ENCODE measurements around the gene NTSR2. TPM values are rescaled to one million over a fixed set of nuclear protein-coding genes. Genes with fewer than 3 reads are reported as not detected.

Gene NTSR2
- total RNA-seq, 1 donor from 2014 or later: not detected

GRCh38 chr2:11681722-11682589 lies 12.0 kb upstream of the NTSR2 start:
- Histone ChIP-seq H3K27ac (no peak overlapping the region), H3K4me1 (no peaks in the 10 kb centered on the region), H3K27me3 (peaks cover 26% of the 10 kb centered on the region), H3K36me3 (no peaks in the 10 kb centered on the region), H3K9me3 (no peaks in the 10 kb centered on the region), H3K4me3 (no peak overlapping the region)
- intact Hi-C loops (cut with DNase I): no loop called here
- DNase-seq (no peak), ATAC-seq (peak; percentile 73)
- peak; percentile 72 for TF ChIP-seq CTCF (IDR thresholded peaks at IDR 0.05)

- H3K36me3 ChIP-seq: no peaks in the 10 kb centered on the region
- H3K4me1 ChIP-seq: no peaks in the 10 kb centered on the region
- no peak overlapping the region for H3K4me3 ChIP-seq
- intact Hi-C loops (cut with DNase I): no loop called here
- no peak for TF ChIP-seq CTCF (IDR thresholded peaks at IDR 0.05)
- H3K27me3 ChIP-seq: peaks cover 30% of the 10 kb centered on the region
- H3K27ac ChIP-seq: no peak overlapping the region
- no peaks in the 10 kb centered on the region for H3K9me3 ChIP-seq
- no peak for ATAC-seq
- no peak for DNase-seq
These were observed 11.1 kb upstream of the NTSR2 start for GRCh38 chr2:11680901-11681721.

GRCh38 chr2:11680182-11680900 lies 10.3 kb upstream of the NTSR2 start:
- no peak overlapping the region for H3K4me3 ChIP-seq
- no peak overlapping the region for H3K27ac ChIP-seq
- H3K9me3 ChIP-seq: no peaks in the 10 kb centered on the region
- H3K36me3 ChIP-seq: no peaks in the 10 kb centered on the region
- no peaks in the 10 kb centered on the region for H3K4me1 ChIP-seq
- peaks cover 30% of the 10 kb centered on the region for H3K27me3 ChIP-seq
- intact Hi-C loops (cut with DNase I): no loop called here
- DNase-seq (no peak), ATAC-seq (no peak)
- no peak for TF ChIP-seq CTCF (IDR thresholded peaks at IDR 0.05)

GRCh38 chr2:11679486-11680181 lies 9.6 kb upstream of the NTSR2 start:
- intact Hi-C loops (cut with DNase I): no loop called here

More at GRCh38 chr2:11679486-11680181, 9.6 kb upstream of the NTSR2 start:
- ATAC-seq (no peak), DNase-seq (no peak)
- Histone ChIP-seq H3K4me3 (no peak overlapping the region), H3K36me3 (no peaks in the 10 kb centered on the region), H3K4me1 (no peaks in the 10 kb centered on the region), H3K9me3 (no peaks in the 10 kb centered on the region), H3K27me3 (peaks cover 30% of the 10 kb centered on the region), H3K27ac (no peak overlapping the region)
- no peak for TF ChIP-seq CTCF (IDR thresholded peaks at IDR 0.05)
